K562 (cell line): ENCODE data around the gene AMIGO1. TPM values are rescaled to one million over a fixed set of nuclear protein-coding genes. Genes with fewer than 3 reads are reported as not detected.
A peak's percentile ranks its signal among the peaks of the same experiment; 100 is the strongest.

Experiments used
- BDP1 ChIP-seq: IDR thresholded peaks from 3 replicates; pipeline ENCODE4 v1.6.1; 2011; ENCODE audit not compliant: insufficient read length, insufficient read depth
- HDAC1 ChIP-seq, 2 experiments: fragments of 450-650 bp; IDR thresholded peaks; 2 replicates each; pipeline ENCODE4 v1.6.1; 2016 to 2017; ENCODE audit warnings: inconsistent platforms in 1 of 2, mild to moderate bottlenecking in 1 of 2, moderate library complexity in 1 of 2
- HMGN3 ChIP-seq: IDR thresholded peaks from 2 replicates; pipeline ENCODE4 v1.6.1; 2011; ENCODE audit warnings: borderline replicate concordance, low read depth, mild to moderate bottlenecking, mixed read lengths, low read length; ENCODE audit not compliant: insufficient read length; ENCODE audit errors: extremely low read depth
- JUND ChIP-seq, 2 experiments: IDR thresholded peaks; 2 replicates in 1 of 2; 3 replicates in 1 of 2; pipeline ENCODE4 v1.6.1; 2011; ENCODE audit warnings: borderline replicate concordance in 2 of 2, low read depth in 2 of 2, low read length in 2 of 2, improper control_type of control experiment in 1 of 2, missing biosample characterization in 1 of 2, missing genetic modification characterization in 1 of 2, missing genetic modification reagents in 1 of 2
- NEUROD1 ChIP-seq: fragments of 150-350 bp; IDR thresholded peaks from 2 replicates; pipeline ENCODE4 v1.6.1; 2014; ENCODE audit warnings: borderline replicate concordance, low read length, low read depth; ENCODE audit not compliant: partially characterized antibody
- NR2C1 ChIP-seq, 2 experiments: fragments of 450-650 bp; IDR thresholded peaks; 2 replicates each; pipeline ENCODE4 v1.6.1; 2017; ENCODE audit warnings: mild to moderate bottlenecking in 2 of 2, antibody characterized with exemption in 1 of 2, inconsistent platforms in 1 of 2, missing compliant biosample characterization in 1 of 2, missing genetic modification characterization in 1 of 2
- SRSF1 ChIP-seq: fragments of 200-400 bp; formaldehyde crosslinking; IDR thresholded peaks from 2 replicates; pipeline ENCODE4 v1.6.1; 2017; ENCODE audit warnings: mild to moderate bottlenecking, low read depth, low read length, moderate library complexity
- TAF1 ChIP-seq: IDR thresholded peaks from 2 replicates; pipeline ENCODE4 v1.6.1; 2011; ENCODE audit warnings: mild to moderate bottlenecking, low read length, moderate library complexity; ENCODE audit not compliant: insufficient read depth, control insufficient read depth, severe bottlenecking; ENCODE audit errors: extremely low read depth
- TAF15 ChIP-seq: fragments of 200-400 bp; formaldehyde crosslinking; IDR thresholded peaks from 2 replicates; pipeline ENCODE4 v1.6.1; 2017; ENCODE audit warnings: mild to moderate bottlenecking, low read depth, low read length, moderate library complexity
- ZC3H8 ChIP-seq: fragments of 450-650 bp; IDR thresholded peaks from 2 replicates; pipeline ENCODE4 v1.6.1; 2017
- ZNF134 ChIP-seq: fragments of 250-450 bp; sonication (Bioruptor Pico); conservative IDR thresholded peaks from 2 replicates; pipeline ENCODE4 v1.4.0; 2020
- ZNF318 ChIP-seq, 2 experiments: fragments of 450-650 bp; IDR thresholded peaks; 2 replicates each; pipeline ENCODE4 v1.6.1; 2016; ENCODE audit warnings: mild to moderate bottlenecking in 2 of 2, borderline replicate concordance in 1 of 2, low read depth in 1 of 2, moderate library complexity in 1 of 2
- ZNF583 ChIP-seq: fragments of 250-450 bp; sonication (Bioruptor Pico); IDR thresholded peaks from 2 replicates; pipeline ENCODE4 v1.4.0; 2020
- ZNF589 ChIP-seq: fragments of 200-800 bp; sonication (Bioruptor generic); IDR thresholded peaks from 2 replicates; pipeline ENCODE4 v1.6.1; 2016; ENCODE audit warnings: low read depth, missing genetic modification characterization, missing compliant biosample characterization
- ZNF778 ChIP-seq: fragments of 450-650 bp; formaldehyde crosslinking; IDR thresholded peaks from 2 replicates; pipeline ENCODE4 v1.4.0; 2020; ENCODE audit warnings: mild to moderate bottlenecking, moderate library complexity
- polyA plus RNA-seq, 8 experiments: library from polyadenylated mRNA; depleted of rRNA in 4 of 8; stranded (reverse) in 5 of 8; unstranded in 3 of 8; fragments of >200 nt; fragmentation: Nextera tagmentation in 2 of 8; fragmentation: Illumina TruSeq in 1 of 8; extraction: Ambion mirVana in 2 of 8; extraction: Trizol in 1 of 8; gene quantifications; 2 replicates each; pipeline versions ENCODE4 v1.2.1 to v1.2.3, GENCODE V29; 2011 to 2014; ENCODE audit warnings: inconsistent platforms in 1 of 8, missing spikeins in 1 of 8
- total RNA-seq, 7 experiments: library from RNA; depleted of rRNA in 6 of 7; stranded (reverse); fragments of >200 nt in 6 of 7; fragmentation: Illumina TruSeq in 2 of 7; extraction: Trizol in 2 of 7; gene quantifications; 2 replicates each; pipeline versions ENCODE4 v1.2.1 to v1.2.3, GENCODE V29; 2011 to 2021; ENCODE audit warnings: low replicate concordance in 1 of 7

AMIGO1 gene
- total and polyA plus RNA-seq, 9 of the 15 experiments (the other 6 are each of a cell fraction or from before 2014, with no cell fraction given), result 0.24 to 1.0 (median 0.54) TPM

GRCh38 chr1:109493805-109494539, 15.6 kb downstream of the AMIGO1 start, which contains the start of gene CYB561D1 (continued):
- TF ChIP-seq ZNF583 (0 out of 2 replicates have a peak, but pooled peaks have one; percentile 30), TAF1 (peak; percentile 54), ZNF778 (CRISPR knock-in tag) (no peak), HMGN3 (peak; percentile 93), ZNF318 (IDR thresholded peaks at IDR 0.05; ENCODE audit: borderline replicate concordance in 1 of 2, low read depth in 1 of 2) (no peak), NR2C1 (IDR thresholded peaks at IDR 0.05) (no peak), NR2C1 (tag; IDR thresholded peaks at IDR 0.05) (no peak), SRSF1 (no peak), NEUROD1 (no peak), HDAC1 (IDR thresholded peaks at IDR 0.05) (peak; percentile 88 to 100; a peak in 3 of 4 replicates), ZNF134 (no peak), BDP1 (no peak), JUND (IDR thresholded peaks at IDR 0.05; ENCODE audit: borderline replicate concordance, low read depth, low read length) (peak; percentile 62), JUND (tag; IDR thresholded peaks at IDR 0.05; ENCODE audit: borderline replicate concordance, low read depth, low read length) (no peak), ZNF589 (CRISPR knock-in tag) (no peak), ZC3H8 (no peak; the same call in 1 of the 2 replicates), TAF15 (no peak)
